Glomerular endothelial cell (primary cell): ENCODE data around the gene DEF6. TPM values are rescaled to one million over a fixed set of nuclear protein-coding genes. Genes with fewer than 3 reads are reported as not detected.

Source experiments
- DNase-seq: peaks from one replicate; pipeline ENCODE4 v3.0.0-alpha.2; 2011; ENCODE audit warnings: low read depth, low spot score; ENCODE audit errors: extremely low read depth
- total RNA-seq: library from RNA; depleted of rRNA; stranded (reverse); fragments of >200 nt; gene quantifications from 2 replicates; pipeline ENCODE4 v1.2.3, GENCODE V29; 2015

DEF6 gene
- total RNA-seq, 1 donor from 2014 or later, result 3.4 TPM

- peak; percentile 47 for DNase-seq
Observed at GRCh38 chr6:35370124-35370741, 72.6 kb downstream of the DEF6 start.

GRCh38 chr6:35370785-35371493, 73.3 kb downstream of the DEF6 start:
- no peak for DNase-seq

Other genes with a start within 250 kb of the DEF6 start
- 0.41 TPM in 1 of 2 replicates, not detected in the other for gene TCP11, start 156.5 kb upstream of the DEF6 start, total RNA-seq
- gene SCUBE3, start 83.9 kb upstream of the DEF6 start, total RNA-seq, result 0.73 and 2.3 TPM in 2 replicates
- gene ZNF76, start 38.1 kb upstream of the DEF6 start, total RNA-seq, result 19.2 and 20.8 TPM in 2 replicates
- gene PPARD, start 44.7 kb downstream of the DEF6 start, total RNA-seq, result 8.2 and 12.6 TPM in 2 replicates
- 2.7 and 3.7 TPM in 2 replicates for gene FANCE, start 154.5 kb downstream of the DEF6 start, total RNA-seq
- gene RPL10A, start 170.6 kb downstream of the DEF6 start, total RNA-seq, result 885 and 1,342 TPM in 2 replicates
- 1.8 and 4.8 TPM in 2 replicates for gene TEAD3, start 199.3 kb downstream of the DEF6 start, total RNA-seq
- gene TULP1, start 215.1 kb downstream of the DEF6 start, total RNA-seq, result not detected in 2 replicates